Left ventricle myocardium inferior (tissue), 1 donor: Measurements from ENCODE around the gene DLG5. TPM values are rescaled to one million over a fixed set of nuclear protein-coding genes. Genes with fewer than 3 reads are reported as not detected.
"Not testable (repeated sequence)": the region's sequence is repeated elsewhere in the genome, so short reads cannot be mapped to it uniquely, and the experiment has no call there.

Source experiments
- DNase-seq: peaks from one replicate; pipeline ENCODE4 v3.0.0-alpha.2; 2020
- H3K27ac ChIP-seq: fragments of 200-600 bp; replicated peaks from 2 replicates; pipeline ENCODE4 v1.8.0; 2021
- H3K27me3 ChIP-seq: fragments of 200-600 bp; 2 replicates; pipeline ENCODE4 v1.8.0; 2021; ENCODE audit warnings: low read depth
- H3K36me3 ChIP-seq: fragments of 200-600 bp; 2 replicates; pipeline ENCODE4 v1.8.0; 2021
- H3K4me1 ChIP-seq: fragments of 200-600 bp; 2 replicates; pipeline ENCODE4 v1.8.0; 2021
- H3K4me3 ChIP-seq: fragments of 200-600 bp; 2 replicates; pipeline ENCODE4 v1.8.0; 2021; ENCODE audit warnings: mild to moderate bottlenecking, moderate library complexity
- H3K9me3 ChIP-seq: fragments of 200-600 bp; replicated peaks from 2 replicates; pipeline ENCODE4 v1.8.0; 2021
- intact Hi-C: fragments of 100-400 bp; cut with micrococcal nuclease; formaldehyde crosslinking; loops from one replicate; pipeline ENCODE4 v1.11.0; 2022
- total RNA-seq: library from RNA; stranded (reverse); fragmentation: NEBNext Ultra II Directional; extraction: Animal tissue kit (Norgen Biotek cat#: 25700); gene quantifications from one replicate; pipeline ENCODE4 v1.2.1, GENCODE V29; 2021
- TF ChIP-seq, protein P1 (sequence below): fragments of 200-600 bp; IDR thresholded peaks from 2 replicates; pipeline ENCODE4 v1.8.0; 2021; ENCODE audit warnings: antibody characterized with exemption, mild to moderate bottlenecking, borderline replicate concordance
- donor health status: DM: no; HTN: yes; CAD: no; lungs with severe emphysema.

The DLG5 gene
- total RNA-seq, 1 donor from 2014 or later, result 8.9 TPM

DNA sequence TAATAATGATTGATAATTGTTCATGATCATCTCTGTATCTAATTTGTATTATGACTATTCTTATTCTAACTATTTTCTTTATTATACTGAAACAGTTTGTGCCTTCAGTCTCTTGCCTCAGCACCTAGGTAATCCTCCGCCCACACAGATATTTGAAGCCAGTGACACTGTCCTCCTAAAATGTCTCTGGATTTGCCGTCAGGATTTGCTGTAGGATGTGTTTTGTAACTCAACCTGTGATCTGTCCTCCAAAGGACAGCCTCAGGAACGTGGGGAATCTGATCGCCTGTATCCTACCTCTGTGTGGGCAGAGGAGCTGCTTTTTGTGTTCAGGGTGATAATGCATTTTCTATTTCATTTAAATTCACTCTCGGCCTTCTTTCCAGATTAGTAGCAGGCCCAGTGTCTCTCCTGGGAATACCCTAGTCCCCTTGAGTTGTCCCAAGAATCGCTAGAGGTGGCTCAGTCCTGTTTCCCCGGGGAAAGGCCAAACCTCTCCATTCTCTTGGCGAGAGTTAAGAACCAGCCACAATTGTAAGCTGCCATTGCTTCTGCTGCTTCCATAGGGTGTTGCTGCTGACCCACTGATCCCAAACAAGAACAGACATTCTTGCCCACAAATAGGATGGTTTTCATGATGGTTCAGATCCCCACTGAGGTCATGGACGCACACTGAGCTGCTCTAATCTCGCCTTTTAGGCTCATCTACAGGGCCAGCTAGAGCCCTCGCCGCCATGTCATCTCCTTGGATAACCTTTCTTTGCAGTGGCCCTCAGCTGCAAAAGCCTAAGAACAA lies 152.7 kb downstream of the DLG5 start:
- Histone ChIP-seq H3K27me3 (no peaks in the 10 kb centered on the region), H3K27ac (no peak overlapping the region), H3K4me1 (no peaks in the 10 kb centered on the region), H3K36me3 (no peaks in the 10 kb centered on the region), H3K4me3 (no peak overlapping the region), H3K9me3 (peaks cover 18% of the 10 kb centered on the region)
- intact Hi-C loops, result no loop called here
- TF ChIP-seq, protein P1, sequence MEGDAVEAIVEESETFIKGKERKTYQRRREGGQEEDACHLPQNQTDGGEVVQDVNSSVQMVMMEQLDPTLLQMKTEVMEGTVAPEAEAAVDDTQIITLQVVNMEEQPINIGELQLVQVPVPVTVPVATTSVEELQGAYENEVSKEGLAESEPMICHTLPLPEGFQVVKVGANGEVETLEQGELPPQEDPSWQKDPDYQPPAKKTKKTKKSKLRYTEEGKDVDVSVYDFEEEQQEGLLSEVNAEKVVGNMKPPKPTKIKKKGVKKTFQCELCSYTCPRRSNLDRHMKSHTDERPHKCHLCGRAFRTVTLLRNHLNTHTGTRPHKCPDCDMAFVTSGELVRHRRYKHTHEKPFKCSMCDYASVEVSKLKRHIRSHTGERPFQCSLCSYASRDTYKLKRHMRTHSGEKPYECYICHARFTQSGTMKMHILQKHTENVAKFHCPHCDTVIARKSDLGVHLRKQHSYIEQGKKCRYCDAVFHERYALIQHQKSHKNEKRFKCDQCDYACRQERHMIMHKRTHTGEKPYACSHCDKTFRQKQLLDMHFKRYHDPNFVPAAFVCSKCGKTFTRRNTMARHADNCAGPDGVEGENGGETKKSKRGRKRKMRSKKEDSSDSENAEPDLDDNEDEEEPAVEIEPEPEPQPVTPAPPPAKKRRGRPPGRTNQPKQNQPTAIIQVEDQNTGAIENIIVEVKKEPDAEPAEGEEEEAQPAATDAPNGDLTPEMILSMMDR, result no peak
- no peak for DNase-seq

GRCh38 chr10:77772852-77773600 lies 153.5 kb downstream of the DLG5 start:
- H3K36me3 ChIP-seq, H3K4me3 ChIP-seq, intact Hi-C loops, DNase-seq, H3K27me3 ChIP-seq, H3K4me1 ChIP-seq, H3K27ac ChIP-seq: not testable (repeated sequence)
- H3K9me3 ChIP-seq, result peaks cover 18% of the 10 kb centered on the region

- Histone ChIP-seq H3K4me1 (no peaks in the 10 kb centered on the region), H3K27me3 (no peaks in the 10 kb centered on the region), H3K27ac (no peak overlapping the region), H3K4me3 (no peak overlapping the region), H3K36me3 (no peaks in the 10 kb centered on the region), H3K9me3 (peaks cover 9% of the 10 kb centered on the region)
- TF ChIP-seq, protein P1, result no peak
- intact Hi-C loops, result no loop called here
- no peak for DNase-seq
Observed at GRCh38 chr10:77771851-77772250, 154.7 kb downstream of the DLG5 start.

- intact Hi-C loops, result no loop called here
- DNase-seq, result no peak
- H3K4me3 ChIP-seq, result no peak overlapping the region
- no peaks in the 10 kb centered on the region for H3K36me3 ChIP-seq
- no peak overlapping the region for H3K27ac ChIP-seq
- H3K4me1 ChIP-seq, result no peaks in the 10 kb centered on the region
- H3K9me3 ChIP-seq, result peaks cover 5% of the 10 kb centered on the region
- TF ChIP-seq, protein P1, result no peak
- no peaks in the 10 kb centered on the region for H3K27me3 ChIP-seq
Observed at GRCh38 chr10:77771450-77771849, 155.1 kb downstream of the DLG5 start.

DNA sequence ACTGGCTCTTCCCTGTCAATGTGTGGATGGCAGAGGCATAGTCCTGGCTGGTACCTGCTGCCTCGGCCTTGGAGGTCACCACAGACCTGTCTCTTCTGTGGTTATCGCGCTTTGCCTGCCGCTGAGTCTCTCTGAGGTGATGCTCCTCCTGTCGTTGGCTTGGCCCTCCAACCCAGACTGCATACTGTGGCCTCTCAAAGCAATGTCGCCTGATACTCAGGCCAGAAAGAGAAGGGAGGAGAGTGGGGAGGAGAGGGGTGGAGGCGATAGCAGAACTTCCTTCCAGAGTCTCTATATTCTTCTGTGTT lies 155.7 kb downstream of the DLG5 start:
- Histone ChIP-seq H3K36me3 (no peaks in the 10 kb centered on the region), H3K4me3 (no peak overlapping the region), H3K27ac (no peak overlapping the region), H3K9me3 (no peaks in the 10 kb centered on the region), H3K27me3 (no peaks in the 10 kb centered on the region), H3K4me1 (no peaks in the 10 kb centered on the region)
- TF ChIP-seq, protein P1, result no peak
- no peak for DNase-seq
- intact Hi-C loops, result no loop called here
